KOPT-K1 (cell line): Measurements from ENCODE around the gene RTEL1.
"Not testable (repeated sequence)": the region's sequence is repeated elsewhere in the genome, so short reads cannot be mapped to it uniquely, and the experiment has no call there.

Experiments used
- H3K27ac ChIP-seq: fragments of 200-600 bp; sonication (generic); 2 replicates; pipeline ENCODE4 v1.5.1; 2016; ENCODE audit warnings: antibody characterized with exemption, mild to moderate bottlenecking, low read depth, low read length; ENCODE audit not compliant: poor library complexity, severe bottlenecking
- H3K36me3 ChIP-seq: fragments of 200-600 bp; sonication (generic); 2 replicates; pipeline ENCODE4 v1.5.1; 2017; ENCODE audit warnings: antibody characterized with exemption, mild to moderate bottlenecking, low read length, moderate library complexity; ENCODE audit not compliant: insufficient read depth
- H3K9me3 ChIP-seq: fragments of 200-600 bp; sonication (generic); 2 replicates; pipeline ENCODE4 v1.5.1; 2017; ENCODE audit warnings: antibody characterized with exemption, low read length, mild to moderate bottlenecking; ENCODE audit not compliant: insufficient read depth, poor library complexity, severe bottlenecking

Gene RTEL1, protein sequence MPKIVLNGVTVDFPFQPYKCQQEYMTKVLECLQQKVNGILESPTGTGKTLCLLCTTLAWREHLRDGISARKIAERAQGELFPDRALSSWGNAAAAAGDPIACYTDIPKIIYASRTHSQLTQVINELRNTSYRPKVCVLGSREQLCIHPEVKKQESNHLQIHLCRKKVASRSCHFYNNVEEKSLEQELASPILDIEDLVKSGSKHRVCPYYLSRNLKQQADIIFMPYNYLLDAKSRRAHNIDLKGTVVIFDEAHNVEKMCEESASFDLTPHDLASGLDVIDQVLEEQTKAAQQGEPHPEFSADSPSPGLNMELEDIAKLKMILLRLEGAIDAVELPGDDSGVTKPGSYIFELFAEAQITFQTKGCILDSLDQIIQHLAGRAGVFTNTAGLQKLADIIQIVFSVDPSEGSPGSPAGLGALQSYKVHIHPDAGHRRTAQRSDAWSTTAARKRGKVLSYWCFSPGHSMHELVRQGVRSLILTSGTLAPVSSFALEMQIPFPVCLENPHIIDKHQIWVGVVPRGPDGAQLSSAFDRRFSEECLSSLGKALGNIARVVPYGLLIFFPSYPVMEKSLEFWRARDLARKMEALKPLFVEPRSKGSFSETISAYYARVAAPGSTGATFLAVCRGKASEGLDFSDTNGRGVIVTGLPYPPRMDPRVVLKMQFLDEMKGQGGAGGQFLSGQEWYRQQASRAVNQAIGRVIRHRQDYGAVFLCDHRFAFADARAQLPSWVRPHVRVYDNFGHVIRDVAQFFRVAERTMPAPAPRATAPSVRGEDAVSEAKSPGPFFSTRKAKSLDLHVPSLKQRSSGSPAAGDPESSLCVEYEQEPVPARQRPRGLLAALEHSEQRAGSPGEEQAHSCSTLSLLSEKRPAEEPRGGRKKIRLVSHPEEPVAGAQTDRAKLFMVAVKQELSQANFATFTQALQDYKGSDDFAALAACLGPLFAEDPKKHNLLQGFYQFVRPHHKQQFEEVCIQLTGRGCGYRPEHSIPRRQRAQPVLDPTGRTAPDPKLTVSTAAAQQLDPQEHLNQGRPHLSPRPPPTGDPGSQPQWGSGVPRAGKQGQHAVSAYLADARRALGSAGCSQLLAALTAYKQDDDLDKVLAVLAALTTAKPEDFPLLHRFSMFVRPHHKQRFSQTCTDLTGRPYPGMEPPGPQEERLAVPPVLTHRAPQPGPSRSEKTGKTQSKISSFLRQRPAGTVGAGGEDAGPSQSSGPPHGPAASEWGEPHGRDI (N-terminal part only)

DNA sequence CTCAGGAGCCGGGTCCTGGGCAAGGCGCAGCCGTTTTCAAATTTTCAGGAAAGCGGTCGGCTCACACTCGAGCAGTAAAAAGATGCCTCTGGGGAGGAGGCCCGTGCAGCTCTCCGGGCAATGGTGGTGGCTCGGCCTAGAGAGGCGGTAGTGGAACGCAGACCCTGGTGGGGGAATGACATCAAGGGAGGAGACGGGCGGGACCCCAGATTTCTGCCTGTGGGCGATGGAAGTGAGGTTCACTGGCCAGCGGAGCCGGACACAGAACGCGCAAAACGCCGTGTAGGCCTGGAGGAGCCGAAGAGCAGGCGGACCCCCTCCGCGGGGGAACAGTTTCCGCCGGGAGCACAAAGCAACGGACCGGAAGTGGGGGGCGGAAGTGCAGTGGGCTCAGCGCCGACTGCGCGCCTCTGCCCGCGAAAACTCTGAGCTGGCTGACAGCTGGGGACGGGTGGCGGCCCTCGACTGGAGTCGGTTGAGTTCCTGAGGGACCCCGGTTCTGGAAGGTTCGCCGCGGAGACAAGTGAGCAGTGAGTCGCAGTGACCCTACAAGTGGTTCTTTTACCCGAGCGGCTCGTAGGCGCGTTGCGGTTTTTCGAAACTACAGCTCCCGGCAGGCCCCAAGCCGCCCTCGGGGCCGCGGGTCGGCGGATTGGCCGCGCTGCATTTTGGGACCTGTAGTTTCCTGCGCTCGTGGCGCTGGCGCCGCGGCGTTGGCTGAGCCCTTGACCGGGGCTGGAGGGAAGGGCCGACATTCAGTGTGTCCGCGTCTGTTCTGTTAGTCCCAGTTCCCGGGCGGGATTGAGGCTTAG is at the start of gene RTEL1:
RTEL1 (plus strand) TSS at position 376 of the 812 bp plus-strand sequence. CDS start 1,091 bp downstream, outside the sequence.
- Histone ChIP-seq H3K9me3 (no peaks in the 10 kb centered on the region), H3K27ac (peak within 1 kb of the TSS; percentile 89), H3K36me3 (peaks cover 30% of the 10 kb centered on the region; the same call in 1 of the 2 replicates)

DNA sequence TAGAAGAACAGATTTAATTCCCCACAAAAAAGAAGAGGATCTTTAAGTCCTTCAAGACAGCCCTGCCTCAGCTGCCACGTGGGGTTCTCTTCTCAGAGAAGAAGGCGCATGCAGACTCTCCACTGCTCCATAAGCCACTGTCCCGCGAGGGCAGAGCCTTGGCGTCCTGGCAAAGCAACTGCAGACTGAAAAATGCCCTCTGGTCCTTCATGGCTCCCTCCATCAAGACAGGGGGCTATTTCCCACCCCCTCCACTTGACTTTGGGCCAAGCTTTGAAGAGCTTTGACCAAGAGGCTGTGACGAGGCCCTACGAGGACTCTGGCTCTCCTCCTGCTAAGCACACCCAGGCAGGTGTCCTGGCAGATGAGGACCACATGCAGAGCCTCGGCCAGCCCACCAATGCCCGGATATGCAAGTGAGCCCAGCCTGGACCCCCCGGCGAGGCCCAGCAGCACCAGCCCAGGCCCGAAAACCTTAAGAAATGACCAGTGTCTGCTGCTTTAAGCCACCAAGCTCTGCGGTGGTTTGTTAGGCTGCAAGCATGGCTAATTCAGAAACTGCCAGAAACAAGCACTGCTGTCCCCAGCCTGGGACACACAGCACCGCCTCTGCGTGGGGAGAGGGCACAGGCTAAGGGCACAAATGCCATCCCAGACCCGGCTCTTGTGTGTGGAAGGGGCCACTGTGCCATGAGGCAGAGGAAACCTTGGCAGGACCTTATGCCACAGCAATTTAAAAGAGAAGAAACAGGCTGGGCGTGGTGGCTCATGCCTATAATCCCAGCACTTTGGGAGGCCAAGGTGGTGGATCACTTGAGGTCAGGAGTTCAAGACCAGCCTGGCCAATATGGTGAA is 47.3 kb upstream of the RTEL1 start:
- Histone ChIP-seq H3K36me3 (peaks cover 13% of the 10 kb centered on the region), H3K27ac (no peak overlapping the region), H3K9me3 (no peaks in the 10 kb centered on the region)

DNA sequence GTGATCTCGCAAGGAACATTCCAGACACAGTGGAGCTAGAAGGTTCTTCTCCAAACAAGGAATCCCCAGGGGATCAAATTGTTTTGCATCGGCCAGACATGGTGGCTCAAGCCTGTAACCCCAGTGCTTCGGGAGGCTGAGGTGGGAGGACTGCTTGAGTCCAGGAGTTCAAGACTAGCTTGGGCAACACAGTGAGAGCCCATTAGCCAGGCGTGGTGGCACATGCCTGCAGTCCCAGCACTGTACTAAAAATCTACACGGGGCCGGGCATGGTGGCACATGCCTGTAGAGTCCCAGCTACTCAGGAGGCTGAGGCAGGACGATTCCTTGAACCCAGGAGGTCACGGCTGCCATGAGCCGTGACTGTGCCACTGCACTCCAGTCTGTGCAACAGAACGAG is 46.5 kb upstream of the RTEL1 start:
- Histone ChIP-seq H3K36me3 (peaks cover 20% of the 10 kb centered on the region), H3K27ac (no peak overlapping the region), H3K9me3 (no peaks in the 10 kb centered on the region)

DNA sequence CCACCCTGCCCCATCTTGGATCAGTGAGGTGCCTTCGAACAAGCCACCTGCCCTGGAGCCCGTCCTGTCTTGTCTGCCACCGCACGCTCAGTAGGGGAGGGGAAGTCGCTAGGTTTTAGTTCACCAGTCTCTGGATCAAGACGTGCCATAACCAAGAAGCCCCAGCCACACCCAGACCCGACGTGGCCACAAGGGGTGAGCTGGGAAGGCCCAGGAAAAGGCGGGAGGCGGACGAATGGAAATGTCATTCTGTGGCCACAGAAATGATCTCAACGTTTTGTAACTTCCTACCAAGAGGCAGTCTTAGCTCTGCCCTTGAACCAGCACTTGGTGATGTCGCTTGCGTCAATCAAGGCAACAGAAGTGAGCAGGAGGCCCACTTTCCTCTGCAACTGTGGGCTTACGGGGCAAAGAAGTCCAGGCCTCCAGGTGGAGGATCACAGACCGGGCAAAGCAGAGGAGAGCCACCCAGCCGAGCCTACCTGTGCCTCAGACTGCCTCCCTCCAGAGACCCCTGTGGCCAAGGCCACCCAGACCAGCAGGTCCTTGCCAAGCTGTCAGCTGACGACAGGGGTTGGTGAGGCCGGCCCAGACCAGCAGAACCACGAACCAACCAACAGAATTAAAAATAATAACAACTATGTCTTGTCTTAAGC is 45.7 kb upstream of the RTEL1 start:
- Histone ChIP-seq H3K27ac (no peak overlapping the region), H3K9me3 (no peaks in the 10 kb centered on the region), H3K36me3 (peaks cover 27% of the 10 kb centered on the region)

DNA sequence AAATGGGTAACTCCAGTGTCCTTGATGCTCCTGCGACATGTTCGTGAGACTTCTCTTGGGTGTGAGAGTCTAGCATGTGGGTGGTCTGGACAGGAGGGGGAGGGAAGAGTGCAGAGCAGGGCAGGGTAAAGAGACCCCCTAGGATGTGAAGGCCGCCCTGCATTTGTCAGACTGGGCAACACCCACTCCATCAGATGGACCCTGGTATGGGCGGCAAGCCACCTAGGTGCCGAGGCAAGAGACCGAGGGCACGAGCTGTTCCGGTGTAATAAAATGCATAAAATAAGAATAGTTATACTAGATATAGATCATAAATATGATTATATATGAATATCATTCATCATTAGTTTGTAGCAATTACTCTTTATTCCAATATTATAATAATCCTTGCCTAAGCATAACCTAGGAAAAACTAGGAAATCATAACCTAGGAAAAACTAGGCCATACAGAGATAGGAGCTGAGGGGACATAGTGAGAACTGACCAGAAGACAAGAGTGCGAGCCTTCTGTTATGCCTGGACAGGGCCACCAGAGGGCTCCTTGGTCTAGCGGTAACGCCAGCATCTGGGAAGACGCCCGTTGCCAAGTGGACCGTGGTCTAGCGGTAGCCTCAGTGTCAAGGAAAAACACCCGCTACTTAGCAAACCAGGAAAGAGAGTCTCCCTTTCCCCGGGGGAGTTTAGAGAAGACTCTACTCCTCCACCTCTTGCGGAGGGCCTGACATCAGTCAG is 44.1 kb upstream of the RTEL1 start:
- H3K27ac ChIP-seq, H3K9me3 ChIP-seq: not testable (repeated sequence)
- H3K36me3 ChIP-seq: peaks cover 43% of the 10 kb centered on the region

DNA sequence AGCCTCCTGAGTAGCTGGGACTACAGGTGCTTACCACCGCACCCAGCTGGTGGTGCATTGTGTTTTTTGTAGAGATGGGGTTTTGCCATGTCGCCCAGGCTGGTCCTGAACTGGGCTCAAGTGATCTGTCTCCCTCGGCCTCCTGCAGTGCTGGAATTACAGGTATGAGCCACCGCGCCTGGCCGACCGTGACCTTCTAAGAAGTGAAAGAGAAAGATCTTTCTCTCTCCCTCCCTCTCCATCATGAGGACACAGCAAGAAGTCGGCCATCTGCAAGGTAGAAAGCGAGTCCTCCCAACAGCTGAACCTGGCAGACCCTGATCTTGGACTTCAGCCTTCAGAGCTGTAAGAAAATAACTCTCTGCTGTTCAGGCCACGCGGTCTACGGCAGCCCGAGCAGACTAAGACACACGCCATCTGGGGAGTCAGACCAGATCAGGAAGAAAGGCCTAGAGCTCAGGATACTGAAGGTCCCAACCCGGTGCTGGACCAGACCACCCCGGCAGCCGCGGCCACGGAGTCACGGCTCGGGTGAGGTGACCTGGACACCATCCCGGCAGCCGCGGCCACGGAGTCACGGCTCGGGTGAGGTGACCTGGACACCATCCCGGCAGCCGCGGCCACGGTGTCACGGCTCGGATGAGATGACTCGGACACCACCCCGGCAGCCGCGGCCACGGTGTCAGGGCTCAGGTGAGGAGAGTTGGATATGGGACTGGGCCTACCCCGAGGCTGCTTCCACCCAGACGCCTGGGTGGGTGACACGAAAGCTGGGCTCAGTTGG is 40.8 kb upstream of the RTEL1 start:
- H3K27ac ChIP-seq: no peak overlapping the region
- peaks cover 45% of the 10 kb centered on the region for H3K36me3 ChIP-seq
- no peaks in the 10 kb centered on the region for H3K9me3 ChIP-seq

DNA sequence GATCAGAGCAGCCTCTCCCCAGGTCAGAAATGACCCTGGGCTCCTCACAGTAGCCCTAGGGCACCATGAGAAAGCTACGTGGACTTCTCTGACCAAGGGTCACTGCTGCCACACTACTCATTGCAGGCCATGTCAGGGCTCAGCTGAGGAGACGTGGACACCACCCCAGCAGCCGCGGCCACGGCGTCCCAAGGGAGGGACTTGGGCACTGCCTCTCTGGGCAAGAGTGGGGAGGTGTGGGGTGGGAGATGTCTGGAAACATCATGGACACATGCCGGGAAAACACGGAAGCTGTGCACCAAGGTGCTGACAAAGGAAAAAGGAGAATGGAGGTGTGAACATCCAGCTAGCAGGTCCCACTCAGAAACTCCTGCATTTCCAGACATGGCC is 40.2 kb upstream of the RTEL1 start:
- no peaks in the 10 kb centered on the region for H3K9me3 ChIP-seq
- no peak overlapping the region for H3K27ac ChIP-seq
- peaks cover 45% of the 10 kb centered on the region for H3K36me3 ChIP-seq

DNA sequence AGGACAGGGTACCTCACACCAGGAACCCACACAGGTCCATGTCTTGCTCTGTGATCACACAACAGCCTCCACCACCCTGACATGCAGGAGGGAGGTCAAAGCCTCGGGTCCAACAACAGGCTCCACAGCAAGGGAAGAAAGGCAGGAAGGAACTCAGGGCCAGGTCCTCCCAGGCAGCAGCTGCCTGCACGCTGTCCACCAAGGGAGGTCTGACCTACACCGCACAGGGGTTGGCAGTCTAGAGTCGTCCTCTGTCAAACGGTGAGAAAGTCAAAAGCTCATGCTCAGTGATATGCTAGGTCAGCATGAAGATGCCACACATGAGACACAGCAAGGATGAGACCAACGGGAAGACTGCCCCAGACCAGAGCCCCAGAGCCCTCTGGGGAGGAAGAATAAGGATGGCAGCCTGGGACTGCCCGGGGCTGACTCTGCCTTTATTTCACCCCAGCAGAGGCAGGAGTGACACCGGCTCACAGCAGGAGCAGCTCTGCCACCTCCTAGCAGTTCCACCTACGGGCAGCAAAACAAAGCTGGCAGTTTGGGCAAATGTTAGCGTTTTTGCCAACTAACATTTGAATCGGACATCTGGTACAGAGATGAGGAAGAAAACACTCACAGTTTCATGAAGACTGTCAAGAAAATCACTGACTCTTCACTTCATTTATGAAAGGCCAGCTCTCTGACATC is 39.7 kb upstream of the RTEL1 start:
- Histone ChIP-seq H3K27ac (no peak overlapping the region), H3K9me3 (no peaks in the 10 kb centered on the region), H3K36me3 (peaks cover 45% of the 10 kb centered on the region)

DNA sequence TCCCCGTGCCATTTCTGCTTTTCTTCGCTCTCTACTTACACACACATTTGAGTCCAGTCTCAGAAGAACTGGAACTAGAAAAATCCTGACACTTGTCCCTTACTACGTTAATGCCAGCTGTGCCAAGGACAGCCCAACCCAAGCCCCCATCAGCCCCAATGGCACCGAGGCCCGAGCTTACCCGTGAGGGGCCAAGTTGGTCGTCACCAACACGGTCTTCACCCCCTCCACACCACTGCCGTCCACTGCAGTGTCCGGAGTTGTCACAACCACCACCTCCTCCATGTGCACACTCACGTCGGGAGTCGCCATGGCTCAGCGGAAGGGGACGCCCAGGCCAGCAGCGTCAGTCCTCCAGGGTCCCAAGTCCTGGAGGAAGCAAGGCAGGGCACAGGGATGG is 39.0 kb upstream of the RTEL1 start:
- Histone ChIP-seq H3K27ac (no peak overlapping the region), H3K9me3 (no peaks in the 10 kb centered on the region), H3K36me3 (peaks cover 45% of the 10 kb centered on the region)

DNA sequence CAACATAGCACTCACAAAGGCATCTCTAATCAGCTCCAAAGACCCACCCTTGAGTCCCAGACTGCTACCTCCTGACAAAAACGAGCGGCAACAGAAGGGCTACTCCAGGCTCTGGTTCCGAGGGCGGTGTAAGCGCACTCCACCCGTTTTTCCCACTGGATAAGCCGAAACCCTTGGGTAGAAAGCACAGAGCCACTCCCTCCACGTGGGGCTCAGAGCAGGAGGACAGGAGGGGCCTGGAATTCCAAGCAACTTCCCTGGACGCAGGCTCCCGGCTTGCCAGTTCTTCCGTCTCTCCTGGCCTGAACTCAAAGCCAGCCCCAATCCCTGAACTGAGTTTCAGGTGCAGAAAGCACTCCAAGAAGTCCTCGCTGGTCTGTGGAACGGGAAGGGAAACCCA is 38.6 kb upstream of the RTEL1 start:
- H3K9me3 ChIP-seq: no peaks in the 10 kb centered on the region
- H3K36me3 ChIP-seq: peaks cover 44% of the 10 kb centered on the region
- no peak overlapping the region for H3K27ac ChIP-seq

DNA sequence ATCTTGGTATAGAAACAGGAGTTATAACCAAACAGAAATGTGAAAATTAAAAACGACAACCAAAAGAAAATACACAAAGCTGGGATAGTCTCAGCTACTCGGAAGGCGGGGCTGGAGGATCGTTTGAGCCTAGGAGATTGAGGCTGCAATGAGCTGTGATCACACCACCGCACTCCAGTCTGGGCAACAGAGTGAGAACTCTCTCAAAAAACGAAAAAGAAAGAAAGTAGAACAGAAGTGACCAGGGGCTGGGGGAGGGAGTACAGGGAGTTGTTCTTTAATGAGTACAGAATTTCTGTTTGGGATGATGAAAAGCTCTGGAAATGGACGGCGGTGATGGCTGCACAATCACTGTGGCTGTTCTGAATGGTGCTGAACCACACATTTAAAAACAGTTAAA is 37.1 kb upstream of the RTEL1 start:
- H3K27ac ChIP-seq: no peak overlapping the region
- H3K36me3 ChIP-seq: peaks cover 37% of the 10 kb centered on the region

DNA sequence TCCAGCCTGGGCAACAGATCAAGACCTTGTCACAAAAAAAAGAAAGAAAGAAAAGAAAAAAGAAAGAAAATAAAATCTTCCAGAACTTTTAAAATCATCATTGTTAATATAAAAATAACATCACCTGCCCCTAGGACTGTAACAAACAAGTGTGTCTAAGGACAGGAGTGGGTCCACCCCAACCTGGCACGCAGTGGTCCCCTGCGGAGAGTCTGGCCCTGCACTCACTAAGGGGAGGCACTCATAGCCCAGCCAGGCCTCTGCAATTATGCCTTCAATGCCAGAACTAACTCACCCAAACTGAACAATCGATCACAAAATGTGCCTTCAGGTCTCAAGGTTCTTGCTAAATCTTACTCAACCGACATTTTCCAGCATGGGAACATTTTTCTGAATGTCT is 36.0 kb upstream of the RTEL1 start:
- Histone ChIP-seq H3K36me3 (peaks cover 26% of the 10 kb centered on the region), H3K9me3 (no peaks in the 10 kb centered on the region), H3K27ac (no peak overlapping the region)

More for the DNA sequence above, 37.1 kb upstream of the RTEL1 start:
- H3K9me3 ChIP-seq: no peaks in the 10 kb centered on the region
